Fibroblast of lung (primary cell): ENCODE data around the gene RFX2.

Experiments used
- CTCF ChIP-seq, 2 donors: IDR thresholded peaks in 1 of 2; conservative IDR thresholded peaks in 1 of 2; 1 replicate in 1 of 2; 2 replicates in 1 of 2; pipeline ENCODE4 v1.5.1; 2011 to 2012; ENCODE audit warnings: low read length in 2 of 2, control low read depth in 1 of 2, inconsistent platforms in 1 of 2, low read depth in 1 of 2, mild to moderate bottlenecking in 1 of 2
- EZH2 ChIP-seq: IDR thresholded peaks from 2 replicates; pipeline ENCODE4 v1.5.1; 2012; ENCODE audit warnings: low read length, control low read depth, mild to moderate bottlenecking; ENCODE audit errors: missing control alignments

GRCh38 chr19:6022570-6023064 lies 87.7 kb downstream of the RFX2 start:
- TF ChIP-seq CTCF (conservative IDR thresholded peaks at IDR 0.05 in 1 of 2, IDR thresholded peaks at IDR 0.05 in 1 of 2; ENCODE audit: low read depth in 1 of 2, low read length in 2 of 2), result no peak
- TF ChIP-seq EZH2, result no peak
